Spleen (tissue), 7 donors: Measurements from ENCODE around the gene ERGIC1.
A peak's percentile ranks its signal among the peaks of the same experiment; 100 is the strongest.

ENCODE experiments used
- CTCF ChIP-seq, 11 experiments: fragments of 200-600 bp in 7 of 11; fragments of 450-650 bp in 4 of 11; sonication (generic) in 4 of 11; IDR thresholded peaks in 8 of 11; conservative IDR thresholded peaks in 3 of 11; 1 replicate in 7 of 11; 2 replicates in 4 of 11; pipeline versions ENCODE4 v1.4.0 to v1.8.0; 2016 to 2021; ENCODE audit warnings: antibody characterized with exemption in 11 of 11, inconsistent platforms in 4 of 11, mild to moderate bottlenecking in 1 of 11
- POLR2AphosphoS5 ChIP-seq, 3 donors: sonication (generic); formaldehyde crosslinking; IDR thresholded peaks; one replicate each; pipeline ENCODE4 v1.5.1; 2017; ENCODE audit warnings: antibody characterized with exemption in 3 of 3
- donor health status: DM: no; HTN: no; CAD: no; lungs with moderate emphysema.
- donor health status: DM: no; HTN: no; CAD: no.
- donor health status: DM: no; HTN: no; CAD: no.

- TF ChIP-seq POLR2AphosphoS5 (IDR thresholded peaks at IDR 0.05) (peak in 2 of 3 donors; percentile 5 to 47), CTCF (IDR thresholded peaks at IDR 0.05 in 8 of 11, conservative IDR thresholded peaks at IDR 0.05 in 3 of 11) (no peak)
Measured at GRCh38 chr5:172866378-172866777, 32.3 kb downstream of the ERGIC1 start.
